ENCODE measurements around the gene PARL.

The PARL gene

DNA sequence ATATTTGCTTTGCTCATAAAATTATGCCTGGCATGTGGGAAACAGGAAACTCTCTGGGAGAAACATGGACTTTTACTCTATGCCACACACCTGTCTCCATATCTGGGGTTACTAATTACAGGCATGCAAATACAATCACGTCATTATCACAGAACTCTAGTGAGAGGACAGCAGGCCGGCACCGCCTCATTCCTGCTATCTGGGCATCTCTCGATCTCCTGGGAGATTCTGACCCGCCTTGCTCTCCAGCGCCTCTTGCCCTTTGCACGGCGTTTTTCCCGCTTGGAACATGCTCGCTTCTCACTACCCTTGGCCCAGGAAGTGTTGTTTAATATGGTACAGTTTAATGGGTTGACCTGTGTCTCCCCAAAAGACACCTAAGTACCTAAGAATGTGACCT is 45.4 kb upstream of the PARL start:
- Histone ChIP-seq H3K9me3 (replicated peaks; ENCODE audit: insufficient read depth, low read length) (no peaks in the 10 kb centered on the region), H4K20me1 (ENCODE audit: insufficient read depth, low read length) (no peaks in the 10 kb centered on the region), H3K36me3 (replicated peaks; ENCODE audit: insufficient read depth, low read length) (no peaks in the 10 kb centered on the region), H3K27ac (ENCODE audit: low read length) (no peak overlapping the region), H3K9ac (ENCODE audit: low read length) (no peak overlapping the region), H3K27me3 (replicated peaks; ENCODE audit: insufficient read depth, low read length) (no peaks in the 10 kb centered on the region), H3K4me1 (ENCODE audit: low read length) (0 out of 2 replicates have a peak, but pooled peaks cover 5% of the 10 kb centered on the region), H3K79me2 (ENCODE audit: low read length) (no peaks in the 10 kb centered on the region), H3F3A (ENCODE audit: insufficient read depth, low read length) (no peaks in the 10 kb centered on the region), H3K4me3 (ENCODE audit: low read length) (no peak overlapping the region), H3K4me2 (ENCODE audit: low read depth, low read length) (no peak overlapping the region), H2AFZ (ENCODE audit: low read length) (no peak overlapping the region), H3K9me2 (replicated peaks; ENCODE audit: insufficient read depth, low read length) (no peaks in the 10 kb centered on the region)
- no peak for TF ChIP-seq EZH2phosphoT487 (IDR thresholded peaks at IDR 0.05; ENCODE audit: low read length)
- TF ChIP-seq EZH2 (optimal IDR thresholded peaks at IDR 0.05; ENCODE audit: low read depth, low read length): no peak
- TF ChIP-seq, protein P1, sequence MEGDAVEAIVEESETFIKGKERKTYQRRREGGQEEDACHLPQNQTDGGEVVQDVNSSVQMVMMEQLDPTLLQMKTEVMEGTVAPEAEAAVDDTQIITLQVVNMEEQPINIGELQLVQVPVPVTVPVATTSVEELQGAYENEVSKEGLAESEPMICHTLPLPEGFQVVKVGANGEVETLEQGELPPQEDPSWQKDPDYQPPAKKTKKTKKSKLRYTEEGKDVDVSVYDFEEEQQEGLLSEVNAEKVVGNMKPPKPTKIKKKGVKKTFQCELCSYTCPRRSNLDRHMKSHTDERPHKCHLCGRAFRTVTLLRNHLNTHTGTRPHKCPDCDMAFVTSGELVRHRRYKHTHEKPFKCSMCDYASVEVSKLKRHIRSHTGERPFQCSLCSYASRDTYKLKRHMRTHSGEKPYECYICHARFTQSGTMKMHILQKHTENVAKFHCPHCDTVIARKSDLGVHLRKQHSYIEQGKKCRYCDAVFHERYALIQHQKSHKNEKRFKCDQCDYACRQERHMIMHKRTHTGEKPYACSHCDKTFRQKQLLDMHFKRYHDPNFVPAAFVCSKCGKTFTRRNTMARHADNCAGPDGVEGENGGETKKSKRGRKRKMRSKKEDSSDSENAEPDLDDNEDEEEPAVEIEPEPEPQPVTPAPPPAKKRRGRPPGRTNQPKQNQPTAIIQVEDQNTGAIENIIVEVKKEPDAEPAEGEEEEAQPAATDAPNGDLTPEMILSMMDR (IDR thresholded peaks at IDR 0.05; ENCODE audit: low read length): no peak
- no peak for DNase-seq

DNA sequence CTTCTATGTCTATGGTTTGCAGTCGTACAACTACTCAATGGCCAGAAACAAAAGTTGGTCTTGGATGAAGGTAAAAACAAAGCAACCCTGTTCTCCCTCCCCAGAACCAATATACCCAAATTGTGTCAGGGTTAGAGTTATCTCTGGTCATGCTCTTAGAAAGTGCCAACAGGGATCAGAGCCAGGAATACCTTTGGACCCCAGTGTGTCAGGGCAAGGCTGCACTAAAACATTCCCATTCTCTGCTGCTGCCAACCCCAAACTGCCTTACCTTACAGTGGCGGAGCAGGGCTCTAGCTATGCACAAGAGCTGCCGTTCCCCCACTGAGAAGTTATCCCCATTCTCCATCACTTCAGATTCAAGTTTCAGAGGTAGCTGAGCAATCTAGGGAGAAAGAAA is 42.4 kb upstream of the PARL start:
- DNase-seq: no peak
- H3K27me3 ChIP-seq (replicated peaks; ENCODE audit: insufficient read depth, low read length): no peaks in the 10 kb centered on the region
- no peaks in the 10 kb centered on the region for H3K9me2 ChIP-seq (replicated peaks; ENCODE audit: insufficient read depth, low read length)
- no peaks in the 10 kb centered on the region for H3K36me3 ChIP-seq (replicated peaks; ENCODE audit: insufficient read depth, low read length)
- H3K4me1 ChIP-seq (ENCODE audit: low read length): 0 out of 2 replicates have a peak, but pooled peaks cover 5% of the 10 kb centered on the region
- H3K9me3 ChIP-seq (replicated peaks; ENCODE audit: insufficient read depth, low read length): no peaks in the 10 kb centered on the region
- no peak overlapping the region for H3K9ac ChIP-seq (ENCODE audit: low read length)
- no peak overlapping the region for H3K27ac ChIP-seq (ENCODE audit: low read length)
- H2AFZ ChIP-seq (ENCODE audit: low read length): no peak overlapping the region
- H3K79me2 ChIP-seq (ENCODE audit: low read length): no peaks in the 10 kb centered on the region
- no peak overlapping the region for H3K4me2 ChIP-seq (ENCODE audit: low read depth, low read length)
- no peaks in the 10 kb centered on the region for H3F3A ChIP-seq (ENCODE audit: insufficient read depth, low read length)
- no peaks in the 10 kb centered on the region for H4K20me1 ChIP-seq (ENCODE audit: insufficient read depth, low read length)
- H3K4me3 ChIP-seq (ENCODE audit: low read length): no peak overlapping the region
- TF ChIP-seq, protein P1 (IDR thresholded peaks at IDR 0.05; ENCODE audit: low read length): no peak
- no peak for TF ChIP-seq EZH2phosphoT487 (IDR thresholded peaks at IDR 0.05; ENCODE audit: low read length)
- TF ChIP-seq EZH2 (optimal IDR thresholded peaks at IDR 0.05; ENCODE audit: low read depth, low read length): no peak

DNA sequence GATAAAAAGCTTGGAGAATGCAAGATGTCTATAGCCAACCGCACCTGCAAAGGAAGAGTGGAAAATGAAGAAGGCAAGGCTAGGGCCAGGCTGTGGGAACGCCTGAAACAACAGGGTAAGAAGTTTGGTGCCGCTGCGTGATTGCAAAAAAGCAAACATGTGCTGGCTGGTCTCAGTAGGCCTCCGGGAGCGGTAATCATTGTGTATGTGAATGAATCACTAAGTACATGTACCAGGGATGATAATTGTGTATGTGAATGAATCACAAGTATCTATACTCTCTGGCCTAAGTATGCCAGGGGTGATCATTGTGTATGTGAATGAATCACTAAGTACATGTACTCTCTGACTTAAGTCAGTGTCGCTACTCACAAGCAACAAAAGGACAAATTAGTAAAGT is 40.3 kb upstream of the PARL start:
- no peak overlapping the region for H3K4me2 ChIP-seq (ENCODE audit: low read depth, low read length)
- no peaks in the 10 kb centered on the region for H3K9me3 ChIP-seq (replicated peaks; ENCODE audit: insufficient read depth, low read length)
- no peak overlapping the region for H3K4me3 ChIP-seq (ENCODE audit: low read length)
- H3K27me3 ChIP-seq (replicated peaks; ENCODE audit: insufficient read depth, low read length): no peaks in the 10 kb centered on the region
- no peaks in the 10 kb centered on the region for H3K79me2 ChIP-seq (ENCODE audit: low read length)
- no peaks in the 10 kb centered on the region for H3F3A ChIP-seq (ENCODE audit: insufficient read depth, low read length)
- no peaks in the 10 kb centered on the region for H3K36me3 ChIP-seq (replicated peaks; ENCODE audit: insufficient read depth, low read length)
- no peak overlapping the region for H3K9ac ChIP-seq (ENCODE audit: low read length)
- TF ChIP-seq, protein P1 (IDR thresholded peaks at IDR 0.05; ENCODE audit: low read length): no peak
- TF ChIP-seq EZH2 (optimal IDR thresholded peaks at IDR 0.05; ENCODE audit: low read depth, low read length): no peak
- no peak for TF ChIP-seq EZH2phosphoT487 (IDR thresholded peaks at IDR 0.05; ENCODE audit: low read length)
- no peak overlapping the region for H3K27ac ChIP-seq (ENCODE audit: low read length)
- no peaks in the 10 kb centered on the region for H4K20me1 ChIP-seq (ENCODE audit: insufficient read depth, low read length)
- H3K9me2 ChIP-seq (replicated peaks; ENCODE audit: insufficient read depth, low read length): no peaks in the 10 kb centered on the region
- no peak overlapping the region for H2AFZ ChIP-seq (ENCODE audit: low read length)
- H3K4me1 ChIP-seq (ENCODE audit: low read length): no peaks in the 10 kb centered on the region
- DNase-seq: no peak

All from MM.1S (cell line).